Astrocyte of the cerebellum (primary cell): Measurements from ENCODE around the gene JMJD4.

Experiments used
- DNase-seq: peaks from one replicate; pipeline ENCODE4 v3.0.0-alpha.2; 2011; ENCODE audit warnings: low read depth
- H3K4me3 ChIP-seq: 2 replicates; pipeline ENCODE4 v1.5.1; 2011; ENCODE audit warnings: mild to moderate bottlenecking, low read depth, low read length, moderate library complexity
- CTCF ChIP-seq: IDR thresholded peaks from 2 replicates; pipeline ENCODE4 v1.5.1; 2012; ENCODE audit warnings: low read length, low read depth, moderate library complexity, mild to moderate bottlenecking; ENCODE audit errors: missing control alignments
- in situ Hi-C: cut with HindIII; loops from 2 replicates; pipeline ENCODE4 v1.10.0; 2017; ENCODE audit warnings: low sequenced_read_pairs

The JMJD4 gene

GRCh38 chr1:227778401-227778947 is 43.4 kb upstream of the JMJD4 start:
- H3K4me3 ChIP-seq = no peak overlapping the region
- no peak for DNase-seq
- in situ Hi-C loops = no loop called here
- TF ChIP-seq CTCF = no peak

GRCh38 chr1:227777646-227778045 is 42.5 kb upstream of the JMJD4 start:
- TF ChIP-seq CTCF = no peak
- no peak for DNase-seq
- in situ Hi-C loops = no loop called here
- H3K4me3 ChIP-seq = no peak overlapping the region

GRCh38 chr1:227777156-227777555 is 42.1 kb upstream of the JMJD4 start:
- TF ChIP-seq CTCF = no peak
- H3K4me3 ChIP-seq = no peak overlapping the region
- in situ Hi-C loops = no loop called here
- DNase-seq = no peak

- TF ChIP-seq CTCF = no peak
- no peak overlapping the region for H3K4me3 ChIP-seq
- in situ Hi-C loops = no loop called here
- peak; percentile 86 for DNase-seq
These were observed 41.2 kb upstream of the JMJD4 start for GRCh38 chr1:227776331-227776771.

GRCh38 chr1:227775841-227776240 is 40.7 kb upstream of the JMJD4 start:
- no peak for TF ChIP-seq CTCF
- H3K4me3 ChIP-seq = no peak overlapping the region
- in situ Hi-C loops = no loop called here
- no peak for DNase-seq

- in situ Hi-C loops = loop anchor here (25.0 kb wide), 1 partner anchor 162 kb away; the partner anchor contains the start of gene WNT9A
- no peak for DNase-seq
- no peak for TF ChIP-seq CTCF
- H3K4me3 ChIP-seq = no peak overlapping the region
These were observed 39.9 kb upstream of the JMJD4 start for GRCh38 chr1:227774821-227775661.
